ENCODE results near the gene AUTS2. TPM values are rescaled to one million over a fixed set of nuclear protein-coding genes. Genes with fewer than 3 reads are reported as not detected.
A peak's percentile ranks its signal among the peaks of the same experiment; 100 is the strongest.

Gene AUTS2
- total RNA-seq, 1 donor from 2014 or later = 53.0 TPM

- intact Hi-C loops (cut with DNase I) = no loop called here
- no peaks in the 10 kb centered on the region for H3K4me1 ChIP-seq
- TF ChIP-seq POLR2A (IDR thresholded peaks at IDR 0.05) (no peak), POLR2AphosphoS5 (IDR thresholded peaks at IDR 0.05; ENCODE audit: insufficient read depth in 1 of 2, low read depth in 1 of 2) (no peak), CTCF (IDR thresholded peaks at IDR 0.05) (no peak)
- no peak overlapping the region for H3K27ac ChIP-seq
- no peak overlapping the region for H3K4me3 ChIP-seq
- DNase-seq (ENCODE audit: extremely low spot score in 2 of 2) = peak in 1 of 2 donors; percentile 29
- H3K27me3 ChIP-seq = no peaks in the 10 kb centered on the region
- no peaks in the 10 kb centered on the region for H3K9me3 ChIP-seq
- H3K36me3 ChIP-seq = no peaks in the 10 kb centered on the region
Observed at GRCh38 chr7:70571961-70572360, 973.7 kb downstream of the AUTS2 start.

GRCh38 chr7:70572571-70572970 lies 974.3 kb downstream of the AUTS2 start:
- H3K4me3 ChIP-seq = no peak overlapping the region
- H3K36me3 ChIP-seq = no peaks in the 10 kb centered on the region
- no peaks in the 10 kb centered on the region for H3K4me1 ChIP-seq
- TF ChIP-seq CTCF (IDR thresholded peaks at IDR 0.05) = no peak
- no peak for TF ChIP-seq POLR2A (IDR thresholded peaks at IDR 0.05)
- no peak for TF ChIP-seq POLR2AphosphoS5 (IDR thresholded peaks at IDR 0.05; ENCODE audit: insufficient read depth in 1 of 2, low read depth in 1 of 2)
- no peaks in the 10 kb centered on the region for H3K27me3 ChIP-seq
- H3K27ac ChIP-seq = no peak overlapping the region
- no peaks in the 10 kb centered on the region for H3K9me3 ChIP-seq
- intact Hi-C loops (cut with DNase I) = no loop called here
- DNase-seq (ENCODE audit: extremely low spot score in 2 of 2) = peak in 1 of 2 donors; percentile 1

GRCh38 chr7:70573071-70573661 lies 974.9 kb downstream of the AUTS2 start:
- H3K4me1 ChIP-seq = no peaks in the 10 kb centered on the region
- H3K27ac ChIP-seq = no peak overlapping the region

GRCh38 chr7:70573696-70574095 lies 975.4 kb downstream of the AUTS2 start:
- intact Hi-C loops (cut with DNase I) = no loop called here
- H3K9me3 ChIP-seq = no peaks in the 10 kb centered on the region
- H3K27ac ChIP-seq = no peak overlapping the region
- H3K4me1 ChIP-seq = no peaks in the 10 kb centered on the region
- H3K27me3 ChIP-seq = no peaks in the 10 kb centered on the region
- H3K36me3 ChIP-seq = no peaks in the 10 kb centered on the region
- no peak for DNase-seq (ENCODE audit: extremely low spot score in 2 of 2)
- no peak overlapping the region for H3K4me3 ChIP-seq
- no peak for TF ChIP-seq POLR2AphosphoS5 (IDR thresholded peaks at IDR 0.05; ENCODE audit: insufficient read depth in 1 of 2, low read depth in 1 of 2)
- no peak for TF ChIP-seq POLR2A (IDR thresholded peaks at IDR 0.05)
- TF ChIP-seq CTCF (IDR thresholded peaks at IDR 0.05) = no peak

More at GRCh38 chr7:70573071-70573661, 974.9 kb downstream of the AUTS2 start:
- Histone ChIP-seq H3K27me3 (no peaks in the 10 kb centered on the region), H3K36me3 (no peaks in the 10 kb centered on the region), H3K4me3 (no peak overlapping the region), H3K9me3 (no peaks in the 10 kb centered on the region)
- TF ChIP-seq CTCF (IDR thresholded peaks at IDR 0.05) (no peak), POLR2AphosphoS5 (IDR thresholded peaks at IDR 0.05; ENCODE audit: insufficient read depth in 1 of 2, low read depth in 1 of 2) (no peak), POLR2A (IDR thresholded peaks at IDR 0.05) (no peak)
- intact Hi-C loops (cut with DNase I) = no loop called here
- peak in 1 of 2 donors; percentile 8 for DNase-seq (ENCODE audit: extremely low spot score in 2 of 2)

GRCh38 chr7:70574314-70574834 lies 976.1 kb downstream of the AUTS2 start:
- intact Hi-C loops (cut with DNase I) = no loop called here
- Histone ChIP-seq H3K9me3 (no peaks in the 10 kb centered on the region), H3K27ac (no peak overlapping the region), H3K36me3 (no peaks in the 10 kb centered on the region), H3K4me3 (no peak overlapping the region), H3K27me3 (no peaks in the 10 kb centered on the region), H3K4me1 (no peaks in the 10 kb centered on the region)
- TF ChIP-seq POLR2AphosphoS5 (IDR thresholded peaks at IDR 0.05; ENCODE audit: insufficient read depth in 1 of 2, low read depth in 1 of 2) (no peak), CTCF (IDR thresholded peaks at IDR 0.05) (no peak), POLR2A (IDR thresholded peaks at IDR 0.05) (no peak)
- no peak for DNase-seq (ENCODE audit: extremely low spot score in 2 of 2)

Data from vagina (tissue), 2 donors.